GM04504 (cell line): ENCODE data around the gene TNFRSF14.

ENCODE experiments used
- DNase-seq: peaks from one replicate; pipeline ENCODE4 v3.0.0-alpha.2; 2012; ENCODE audit warnings: low read depth

Gene TNFRSF14

GRCh38 chr1:2588661-2589430, 32.7 kb downstream of the TNFRSF14 start:
- no peak for DNase-seq

GRCh38 chr1:2589431-2590232, 33.5 kb downstream of the TNFRSF14 start:
- DNase-seq, result no peak

DNA sequence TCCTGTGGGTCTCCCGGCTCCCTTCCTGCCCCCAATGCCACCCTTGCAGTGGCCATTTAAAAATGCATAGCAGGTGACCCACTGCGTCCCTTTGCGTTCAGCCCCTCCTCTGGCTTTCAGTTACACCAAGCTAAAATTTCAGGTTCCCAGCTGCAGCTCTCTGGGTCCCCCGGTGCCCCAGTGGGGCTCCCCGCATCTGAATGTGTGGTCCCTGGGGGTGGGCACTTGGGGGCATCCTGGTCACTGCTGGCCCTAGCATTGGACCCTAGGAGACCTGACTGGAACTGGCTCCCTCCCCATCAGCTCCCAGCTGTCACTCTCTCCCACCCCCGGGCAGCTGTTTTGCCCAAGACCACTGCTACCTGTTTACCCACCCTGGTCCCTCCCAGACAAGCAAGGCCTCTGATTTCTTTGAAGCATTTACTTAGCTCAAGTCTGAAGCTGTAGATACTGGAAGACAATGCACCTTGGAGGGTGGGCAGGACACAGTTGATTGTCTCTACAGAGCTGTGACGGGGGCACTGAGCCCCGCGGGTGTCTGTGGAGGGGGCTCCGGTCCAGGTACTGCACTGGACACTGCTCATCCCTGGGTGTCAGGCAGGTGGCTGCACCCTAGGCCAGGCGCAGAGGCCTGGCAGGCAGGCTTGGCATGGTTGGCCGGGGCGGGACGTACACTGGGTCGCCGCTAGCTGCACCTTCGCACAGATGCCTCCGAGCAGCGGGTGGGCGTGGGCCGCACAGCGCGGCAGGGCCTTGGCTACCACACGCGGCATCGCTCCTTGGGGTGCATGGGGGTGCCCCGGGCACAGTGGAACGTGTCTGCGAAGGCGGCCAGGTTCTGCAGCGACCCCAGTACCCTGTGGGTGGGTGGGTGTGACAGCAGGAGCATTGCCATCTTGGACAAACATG, 34.3 kb downstream of the TNFRSF14 start:
- no peak for DNase-seq

DNA sequence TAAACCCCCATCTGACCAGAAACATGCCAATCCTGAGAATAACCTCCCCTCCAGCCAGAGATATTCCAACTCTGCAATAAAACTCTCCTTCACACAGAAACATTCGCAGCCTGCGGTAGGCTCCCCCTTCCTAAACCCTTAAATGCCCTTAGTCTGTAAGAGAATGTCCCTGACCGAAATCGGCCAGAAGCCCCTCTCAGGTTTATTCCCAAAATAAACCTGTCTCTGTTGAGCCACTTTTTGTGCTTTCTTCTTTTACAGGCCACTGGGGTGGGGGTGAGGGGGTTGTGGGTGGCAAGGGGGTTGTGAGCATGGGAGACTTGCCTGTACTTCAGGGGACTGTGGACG, 35.0 kb downstream of the TNFRSF14 start:
- DNase-seq, result no peak

DNA sequence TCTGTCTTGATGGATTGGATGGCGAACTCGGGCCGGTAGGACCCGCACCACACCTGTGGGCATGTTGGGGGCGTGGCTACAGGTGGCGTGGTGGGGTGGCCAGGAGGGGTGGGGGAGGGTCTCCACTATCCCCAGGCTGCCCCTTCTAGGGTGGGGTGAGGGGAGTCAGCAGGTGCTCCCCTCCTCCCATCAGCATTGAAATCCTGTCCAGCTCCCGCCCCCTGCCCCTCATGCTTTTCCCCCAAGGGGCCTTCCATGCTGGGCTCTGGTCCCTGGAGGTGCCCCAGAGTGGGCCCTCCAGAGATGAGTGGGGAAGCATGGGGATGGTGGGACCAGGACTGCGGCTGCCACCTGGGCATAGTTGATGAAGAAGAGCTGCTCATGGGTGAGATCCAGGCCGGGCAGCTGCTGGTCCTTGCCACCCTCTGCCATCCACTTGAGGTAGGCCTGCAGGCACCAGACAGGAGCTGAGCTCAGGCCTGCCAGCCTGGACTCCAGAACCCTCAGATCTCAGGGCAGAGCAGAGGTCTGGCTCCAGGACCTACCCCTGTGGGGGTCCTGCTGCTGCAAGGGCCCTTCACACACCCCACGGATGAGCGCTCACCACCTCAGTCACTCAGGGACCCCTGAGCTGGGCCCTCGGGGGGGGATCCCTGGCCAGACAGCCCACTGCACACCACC, 35.5 kb downstream of the TNFRSF14 start:
- DNase-seq, result no peak

- no peak for DNase-seq
Measured at GRCh38 chr1:2592672-2593071, 36.5 kb downstream of the TNFRSF14 start.

DNA sequence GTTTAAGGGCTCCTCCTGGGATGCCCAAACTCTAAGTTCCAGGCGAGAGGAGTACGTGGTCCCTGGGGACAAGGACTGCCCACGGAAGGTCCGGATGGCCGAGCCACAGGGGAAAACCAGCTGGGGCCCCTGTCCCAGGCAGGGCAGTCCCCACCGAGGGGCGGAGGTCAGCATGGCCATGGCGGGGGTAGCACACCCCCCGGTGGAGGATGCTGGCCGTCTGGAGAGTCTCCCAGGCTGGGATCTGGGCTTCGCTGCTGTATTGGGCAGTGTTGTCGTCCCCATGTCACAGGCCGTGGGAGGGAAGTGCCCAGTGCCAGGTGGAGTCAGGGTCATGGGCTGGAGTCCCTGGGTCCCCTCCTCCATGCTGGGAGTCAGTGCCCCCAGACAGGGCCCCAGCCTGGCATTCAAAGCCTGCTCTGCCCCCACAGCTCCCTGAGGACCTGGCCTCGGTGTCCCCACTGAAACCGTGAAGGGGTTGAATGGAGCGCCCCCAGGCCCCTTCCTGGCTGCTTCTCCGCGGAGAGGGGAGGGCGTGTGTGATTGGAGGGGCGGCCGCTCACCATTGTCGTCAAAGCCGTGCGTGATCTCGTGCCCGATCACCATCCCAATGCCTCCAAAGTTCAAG, 37.2 kb downstream of the TNFRSF14 start:
- no peak for DNase-seq

DNA sequence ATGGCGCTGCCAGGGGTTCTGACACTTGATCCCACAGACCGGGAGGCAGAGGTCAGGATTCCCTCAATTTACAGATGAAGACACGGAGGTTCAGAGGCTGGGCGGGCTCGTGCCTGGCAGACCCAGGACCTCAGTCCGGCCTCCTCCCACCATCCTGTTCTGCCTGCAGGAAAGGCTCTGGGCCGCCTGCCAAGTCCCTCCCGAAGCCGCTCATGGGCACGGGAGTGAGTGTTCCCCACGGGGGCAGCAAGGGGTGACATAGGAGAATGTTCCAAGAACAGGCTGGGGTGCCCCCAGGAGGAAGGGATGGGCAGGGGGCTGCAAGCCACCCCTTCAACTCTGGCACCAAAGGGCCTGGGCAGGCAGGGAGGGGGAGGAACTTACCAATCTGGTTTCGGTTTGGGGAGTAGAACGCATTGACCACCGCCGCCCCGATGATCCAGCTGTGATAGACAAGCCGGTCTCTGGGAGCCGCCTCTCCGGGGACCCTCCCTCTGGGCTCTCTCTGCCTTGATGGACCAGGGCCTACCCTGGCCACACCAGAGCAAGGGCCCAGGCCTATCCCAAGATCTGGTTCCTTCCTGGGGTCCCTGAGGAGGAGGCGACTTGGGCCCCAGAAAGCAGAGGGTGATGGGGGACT, 38.0 kb downstream of the TNFRSF14 start:
- DNase-seq, result peak; percentile 1

- DNase-seq, result no peak
Measured at GRCh38 chr1:2594641-2595131, 38.5 kb downstream of the TNFRSF14 start.

DNA sequence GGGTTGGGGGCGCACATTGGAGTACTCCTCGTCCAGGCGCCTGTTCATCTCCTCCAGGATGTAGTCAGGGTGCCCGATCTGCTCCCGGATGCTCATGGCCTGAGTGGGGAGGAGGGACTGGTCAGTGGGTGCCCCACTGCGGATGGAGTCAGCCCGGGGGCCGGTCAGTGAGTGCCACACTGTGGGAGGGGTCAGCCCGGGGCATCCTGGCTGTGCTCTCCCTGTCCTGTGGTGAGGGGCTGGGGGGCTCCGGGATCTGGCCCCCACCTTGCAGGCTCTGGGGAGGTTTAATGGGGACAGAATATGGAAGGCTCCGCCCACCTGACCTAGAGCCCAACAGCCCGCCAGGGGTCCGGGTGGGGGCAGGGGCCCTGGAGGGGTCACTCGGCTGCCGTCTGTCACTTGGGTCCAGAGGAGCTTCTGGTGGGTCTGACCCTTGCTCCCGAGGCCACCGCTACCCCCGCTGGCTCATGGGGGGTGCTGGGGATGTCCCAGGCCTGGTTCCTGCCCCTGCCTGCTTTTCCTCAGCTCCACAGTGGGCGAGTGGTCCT, 39.2 kb downstream of the TNFRSF14 start:
- no peak for DNase-seq

DNA sequence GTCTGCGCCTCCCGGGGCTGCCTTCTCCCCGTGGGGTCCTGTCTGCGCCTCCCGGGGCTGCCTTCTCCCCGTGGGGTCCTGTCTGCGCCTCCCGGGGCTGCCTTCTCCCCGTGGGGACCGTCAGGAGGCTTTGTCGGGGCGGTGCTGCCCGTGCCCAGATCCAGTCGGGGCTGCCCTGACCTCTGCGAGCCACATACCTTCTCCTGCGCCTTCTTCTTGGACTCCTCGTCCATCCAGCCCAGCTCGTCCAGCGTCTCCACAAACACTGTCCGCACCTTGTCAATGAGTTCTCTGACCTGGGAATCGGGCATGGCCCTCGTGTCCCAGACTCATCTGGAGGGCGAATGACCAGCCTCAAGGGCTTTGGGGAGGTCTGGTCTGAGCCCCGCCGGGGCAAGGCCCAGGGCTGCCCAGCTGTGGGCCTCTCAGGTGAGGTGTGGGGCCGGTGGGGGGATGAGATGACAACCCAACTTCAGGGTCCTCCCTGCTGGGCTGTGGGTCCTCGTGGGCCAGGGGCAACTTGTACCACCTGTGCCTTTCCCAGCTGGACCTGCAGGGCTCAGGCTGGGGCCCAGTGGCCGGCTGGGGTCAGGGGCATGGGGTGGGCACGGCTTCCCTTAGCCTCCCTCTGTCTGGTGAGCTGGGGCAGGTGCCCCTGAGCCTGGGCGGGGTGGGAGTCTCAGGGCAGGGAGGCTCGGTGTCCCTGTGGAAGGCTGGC, 39.8 kb downstream of the TNFRSF14 start:
- DNase-seq, result no peak

- no peak for DNase-seq
Measured at GRCh38 chr1:2596530-2597333, 40.6 kb downstream of the TNFRSF14 start.

DNA sequence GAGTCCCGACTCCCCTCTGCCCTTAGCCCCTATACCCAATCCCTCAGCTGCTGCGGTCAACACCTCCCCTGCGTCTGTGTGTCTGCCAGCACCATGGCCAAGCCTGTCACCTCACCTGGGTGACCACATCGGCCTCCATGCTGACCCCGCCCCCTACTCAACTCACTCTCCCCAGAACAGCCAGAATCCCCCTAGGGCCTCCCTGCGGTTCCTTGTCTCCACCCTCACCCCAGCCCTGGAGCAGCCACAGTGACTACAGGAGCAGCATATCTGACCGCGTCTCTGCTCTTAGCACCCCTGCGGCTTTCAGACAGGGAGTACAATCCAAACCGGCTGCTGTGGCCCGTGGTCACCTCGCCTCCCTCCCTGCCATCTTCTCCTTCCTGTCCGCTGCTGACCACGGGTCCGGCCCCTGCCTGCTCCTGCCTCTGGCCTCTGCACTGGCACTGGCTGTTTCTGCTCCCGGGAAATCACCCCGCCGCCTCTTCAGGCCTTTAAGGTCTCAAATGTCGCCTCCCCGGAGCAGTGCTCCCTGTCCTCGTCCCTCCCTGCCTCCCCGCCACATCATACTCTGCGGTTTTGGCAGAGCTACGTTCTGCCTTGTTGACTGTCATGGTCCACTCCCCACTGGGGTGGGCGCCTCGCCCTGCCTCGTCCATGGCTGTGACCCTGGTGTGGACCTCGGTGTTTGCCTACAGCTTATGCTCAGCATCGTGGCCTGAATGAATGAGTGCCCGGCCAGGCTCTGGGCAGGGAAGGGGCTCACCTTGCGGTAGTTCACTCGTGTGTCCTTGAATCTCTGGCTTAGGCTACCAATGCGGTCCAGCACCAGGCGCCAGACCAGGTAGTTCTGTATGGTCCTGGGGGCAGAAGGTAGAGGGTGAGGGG, 41.5 kb downstream of the TNFRSF14 start:
- DNase-seq, result no peak

DNA sequence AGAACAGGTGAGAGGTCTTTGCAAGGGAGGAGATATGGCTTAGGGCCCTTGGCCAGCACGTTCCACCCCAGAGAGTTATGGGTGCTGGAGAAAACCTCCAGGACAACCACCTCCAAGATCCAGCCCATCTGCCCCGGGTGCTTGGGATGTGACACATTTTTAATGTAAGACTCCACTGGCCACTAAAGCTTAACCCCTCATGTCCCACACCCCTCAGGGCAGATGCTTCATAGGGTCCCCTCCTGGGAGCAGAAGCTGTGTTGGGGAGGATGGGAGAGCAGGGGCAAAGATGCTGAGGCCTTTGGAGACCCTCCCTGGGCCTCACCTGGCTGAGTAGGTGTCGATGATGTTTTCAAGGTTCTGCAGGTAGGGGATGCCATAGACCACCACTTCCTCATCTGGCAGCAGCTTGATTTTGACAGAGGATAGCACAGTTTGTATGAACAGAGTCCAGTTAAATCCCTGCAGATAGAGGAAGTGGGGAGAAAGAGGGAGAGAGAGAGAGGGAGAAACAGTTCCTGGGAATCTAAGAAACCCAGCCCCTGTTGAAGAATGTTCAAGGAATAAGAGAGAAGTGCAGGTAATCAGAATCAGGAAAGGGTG, 42.3 kb downstream of the TNFRSF14 start:
- DNase-seq, result no peak

DNA sequence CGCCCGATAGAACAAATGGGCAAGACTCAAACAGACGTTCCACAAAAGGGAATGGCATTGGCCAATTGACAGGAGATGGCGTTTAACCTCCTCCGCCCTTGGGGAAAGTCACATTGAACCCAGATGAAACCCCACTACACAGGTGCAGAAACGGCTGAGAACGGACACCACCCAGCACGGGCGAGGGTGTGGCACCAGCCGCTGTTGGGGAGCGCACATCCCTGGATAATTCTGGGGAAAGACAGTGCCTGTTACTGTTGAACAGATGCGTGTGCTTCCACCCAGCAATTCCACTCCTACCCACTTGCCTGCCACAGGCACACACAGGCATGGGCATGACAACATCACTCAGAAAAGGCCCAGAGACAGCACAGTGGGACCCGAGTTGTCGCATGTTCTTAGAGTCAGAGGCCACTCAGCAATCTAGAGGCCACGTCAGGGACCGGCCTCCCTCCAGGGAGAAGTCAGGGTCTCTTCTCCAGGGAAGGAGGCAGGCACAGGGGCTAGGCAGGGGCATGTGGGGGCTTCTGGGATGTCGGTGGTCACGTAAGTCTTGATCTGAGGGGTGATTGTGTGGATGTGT, 45.6 kb downstream of the TNFRSF14 start:
- DNase-seq, result no peak

GRCh38 chr1:2602311-2602835, 46.2 kb downstream of the TNFRSF14 start:
- DNase-seq, result no peak
